GM12878 (cell line): ENCODE data around the gene CBY3. TPM values are rescaled to one million over a fixed set of nuclear protein-coding genes. Genes with fewer than 3 reads are reported as not detected.
A peak's percentile ranks its signal among the peaks of the same experiment; 100 is the strongest.

Source experiments
- ATAC-seq: fragments of 200-7000 bp; cut with Tn5 transposase; 3 replicates; pipeline ENCODE4 v1.9.1; 2020; ENCODE audit warnings: mild to moderate bottlenecking, moderate library complexity
- BruUV-seq: library from RNA; stranded (reverse); fragments of 400-500 nt; replicated peaks from 2 replicates; lab custom pipeline; 2021; lab: Mats Ljungman, UMichigan
- CTCF ChIA-PET: fragments of 300-600 bp; sonication (Branson Sonifier 250); formaldehyde crosslinking; extraction: SDS; loops from one replicate; lab custom pipeline; 2021; ENCODE audit warnings: inconsistent platforms; lab: Yijun Ruan, JAX
- POLR2A ChIA-PET: fragments of 350-600 bp; formaldehyde crosslinking; extraction: SDS; loops from one replicate; lab custom pipeline; 2021; ENCODE audit warnings: inconsistent platforms; lab: Charles Lee
- RAD21 ChIA-PET: fragments of 300-600 bp; sonication (Branson Sonifier 250); formaldehyde crosslinking; loops from one replicate; lab custom pipeline; 2023; ENCODE audit warnings: antibody characterized with exemption; ENCODE audit not compliant: unreplicated experiment; lab: Charles Lee
- SMC1A ChIA-PET: fragments of 300-600 bp; sonication (Branson Sonifier 250); formaldehyde crosslinking; loops from one replicate; lab custom pipeline; 2023; ENCODE audit not compliant: unreplicated experiment, uncharacterized antibody; lab: Charles Lee
- DNase-seq: peaks from one replicate; pipeline ENCODE4 v3.0.0-alpha.2; 2011; ENCODE audit warnings: low read depth, low spot score
- FAIRE-seq: peaks from 3 replicates; lab custom pipeline; 2011; peaks lifted over from hg19 to GRCh38; lab: Jason Lieb, UNC
- H2AFZ ChIP-seq: 2 replicates; pipeline ENCODE4 v1.6.0; 2011; ENCODE audit warnings: low read depth, low read length, control low read depth; ENCODE audit not compliant: control insufficient read depth
- H3K27ac ChIP-seq: 2 replicates; pipeline ENCODE4 v1.5.1; 2011; ENCODE audit warnings: control low read depth; ENCODE audit not compliant: control insufficient read depth, insufficient read depth
- H3K27me3 ChIP-seq, 2 experiments: replicated peaks in 1 of 2; 2 replicates each; pipeline versions ENCODE4 v1.6.0 to v1.6.1; 2011; ENCODE audit warnings: low read length in 1 of 2; ENCODE audit not compliant: control insufficient read depth in 2 of 2, insufficient read depth in 2 of 2
- H3K36me3 ChIP-seq, 2 experiments: 2 replicates each; pipeline ENCODE4 v1.5.1; 2011; ENCODE audit warnings: low read length in 1 of 2; ENCODE audit not compliant: control insufficient read depth in 2 of 2, insufficient read depth in 2 of 2
- H3K4me1 ChIP-seq: 2 replicates; pipeline ENCODE4 v1.6.1; 2011; ENCODE audit warnings: mild to moderate bottlenecking, low read length, moderate library complexity, mixed read lengths; ENCODE audit not compliant: control insufficient read depth, insufficient read depth
- H3K4me2 ChIP-seq: 2 replicates; pipeline ENCODE4 v1.6.0; 2011; ENCODE audit warnings: control low read depth; ENCODE audit not compliant: control insufficient read depth, insufficient read depth
- H3K4me3 ChIP-seq: fragments of 200-600 bp; sonication (generic); 2 replicates; pipeline ENCODE4 v1.5.1; 2016
- H3K79me2 ChIP-seq: 2 replicates; pipeline ENCODE4 v1.6.0; 2011; ENCODE audit warnings: low read length; ENCODE audit not compliant: control insufficient read depth, insufficient read depth
- H3K9ac ChIP-seq: 2 replicates; pipeline ENCODE4 v1.8.0; 2011; ENCODE audit warnings: low read length, control low read depth, mixed read lengths; ENCODE audit not compliant: control insufficient read depth, insufficient read depth
- H3K9me3 ChIP-seq: replicated peaks from 3 replicates; pipeline ENCODE4 v1.5.1; 2011; ENCODE audit warnings: mild to moderate bottlenecking, low read length; ENCODE audit not compliant: control insufficient read depth, insufficient read depth
- H4K20me1 ChIP-seq: 2 replicates; pipeline ENCODE4 v1.6.0; 2011; ENCODE audit not compliant: control insufficient read depth, insufficient read depth
- MLLT1 ChIP-seq: fragments of 450-650 bp; IDR thresholded peaks from 2 replicates; pipeline ENCODE4 v1.6.1; 2016; ENCODE audit warnings: mild to moderate bottlenecking
- POLR2AphosphoS5 ChIP-seq: IDR thresholded peaks from 2 replicates; pipeline ENCODE4 v1.6.1; 2011; ENCODE audit warnings: mild to moderate bottlenecking, low read length, inconsistent platforms
- YY1 ChIP-seq: IDR thresholded peaks from 2 replicates; pipeline ENCODE4 v1.6.1; 2011; ENCODE audit warnings: low read depth, mild to moderate bottlenecking, low read length
- ZBTB11 ChIP-seq: fragments of 450-650 bp; formaldehyde crosslinking; IDR thresholded peaks from 2 replicates; pipeline ENCODE4 v1.5.0; 2022; ENCODE audit warnings: mild to moderate bottlenecking, missing genetic modification characterization
- WGBS: methylation state at CpG from one replicate; pipeline ENCODE4 v1.1.6; 2016; ENCODE audit warnings: low lambda C conversion rate; ENCODE audit not compliant: insufficient replicate concordance, insufficient coverage; ENCODE audit errors: missing lambda C conversion rate; 5-methylcytosine and 5-hydroxymethylcytosine counted together
- in situ Hi-C: fragments of 300-500 bp; cut with MboI; formaldehyde crosslinking; loops from 9 replicates; pipeline ENCODE4 v1.14.3; 2018; ENCODE audit warnings: mixed read lengths
- intact Hi-C: fragments of 100-400 bp; cut with micrococcal nuclease; formaldehyde crosslinking; loops from one replicate; pipeline ENCODE4 v1.14.2; 2022; ENCODE audit not compliant: unreplicated experiment
- polyA plus RNA-seq, 11 experiments: library from polyadenylated mRNA; depleted of rRNA in 4 of 11; unstranded in 6 of 11; stranded (reverse) in 5 of 11; fragments of >200 nt; fragmentation: Nextera tagmentation in 4 of 11; fragmentation: Illumina TruSeq in 1 of 11; extraction: Ambion mirVana in 4 of 11; extraction: Trizol in 1 of 11; gene quantifications; 1 replicate in 1 of 11; 2 replicates in 10 of 11; pipeline versions ENCODE4 v1.2.1 to v1.2.3, GENCODE V29; 2011 to 2016; ENCODE audit warnings: inconsistent platforms in 2 of 11, missing spikeins in 2 of 11, low read depth in 1 of 11
- total RNA-seq, 4 experiments: library from RNA; depleted of rRNA in 3 of 4; stranded (reverse); fragments of >200 nt in 3 of 4; fragmentation: Illumina TruSeq in 1 of 4; extraction: Trizol in 1 of 4; gene quantifications; 2 replicates each; pipeline versions ENCODE4 v1.2.1 to v1.2.3, GENCODE V29; 2013 to 2021

CBY3 gene
- total and polyA plus RNA-seq, 10 of the 15 experiments (the other 5 are each of a cell fraction or from before 2014, with no cell fraction given): 0.10 to 1.2 (median 0.47) TPM; not detected in 5

- Histone ChIP-seq H3K9ac (peak overlapping the region; percentile 100), H3K4me2 (peak overlapping the region; percentile 75), H3K4me3 (peak overlapping the region; percentile 89), H3K36me3 (peaks cover 0 to 14% of the 10 kb centered on the region in 2 experiments; a peak in 2 of 4 replicates), H4K20me1 (no peaks in the 10 kb centered on the region; the same call in 1 of the 2 replicates), H3K27ac (peak overlapping the region; percentile 98), H3K4me1 (peaks cover 14% of the 10 kb centered on the region), H3K27me3 (no peaks in the 10 kb centered on the region), H2AFZ (no peak overlapping the region), H3K79me2 (peaks cover 70% of the 10 kb centered on the region), H3K9me3 (no peaks in the 10 kb centered on the region)
- intact Hi-C loops (no loop called here), in situ Hi-C loops (no loop called here)
- ATAC-seq (no peak), DNase-seq (no peak), FAIRE-seq (no peak)
- SMC1A ChIA-PET: interaction anchor here (1.9 kb wide), 1 partner anchor 32 kb away, joined by 6 read pairs; the partner anchor contains the start of gene MAML1
- CTCF ChIA-PET: interaction anchor here (2.2 kb wide), 1 partner anchor 21 kb away, joined by 6 read pairs; the partner anchor contains the start of gene CBY3
- POLR2A ChIA-PET: interaction anchor here (0.7 to 1.9 kb wide), 6 partner anchors 20 to 1463 kb away, joined by 3 to 9 read pairs (median 6); partner anchors contain the start of genes CBY3, HNRNPH1 and MAML1
- WGBS: 85% methylated on average over 7 of the region's 7 CpGs
- BruUV-seq: no TSS peak
- TF ChIP-seq POLR2AphosphoS5 (0 out of 2 replicates have a peak, but pooled peaks have one; percentile 25), ZBTB11 (CRISPR knock-in tag) (no peak), YY1 (0 out of 2 replicates have a peak, but pooled peaks have one; percentile 40), MLLT1 (0 out of 2 replicates have a peak, but pooled peaks have one; percentile 23)
- RAD21 ChIA-PET: interaction anchor here (1.5 kb wide), 1 partner anchor 23 kb away, joined by 7 read pairs; no protein-coding TSS in a partner anchor
Observed at GRCh38 chr5:179700401-179700918, 19.6 kb upstream of the CBY3 start.
